ENCODE results near the gene KLHDC10.
"Not testable (repeated sequence)": the region's sequence is repeated elsewhere in the genome, so short reads cannot be mapped to it uniquely, and the experiment has no call there.

Gene KLHDC10

DNA sequence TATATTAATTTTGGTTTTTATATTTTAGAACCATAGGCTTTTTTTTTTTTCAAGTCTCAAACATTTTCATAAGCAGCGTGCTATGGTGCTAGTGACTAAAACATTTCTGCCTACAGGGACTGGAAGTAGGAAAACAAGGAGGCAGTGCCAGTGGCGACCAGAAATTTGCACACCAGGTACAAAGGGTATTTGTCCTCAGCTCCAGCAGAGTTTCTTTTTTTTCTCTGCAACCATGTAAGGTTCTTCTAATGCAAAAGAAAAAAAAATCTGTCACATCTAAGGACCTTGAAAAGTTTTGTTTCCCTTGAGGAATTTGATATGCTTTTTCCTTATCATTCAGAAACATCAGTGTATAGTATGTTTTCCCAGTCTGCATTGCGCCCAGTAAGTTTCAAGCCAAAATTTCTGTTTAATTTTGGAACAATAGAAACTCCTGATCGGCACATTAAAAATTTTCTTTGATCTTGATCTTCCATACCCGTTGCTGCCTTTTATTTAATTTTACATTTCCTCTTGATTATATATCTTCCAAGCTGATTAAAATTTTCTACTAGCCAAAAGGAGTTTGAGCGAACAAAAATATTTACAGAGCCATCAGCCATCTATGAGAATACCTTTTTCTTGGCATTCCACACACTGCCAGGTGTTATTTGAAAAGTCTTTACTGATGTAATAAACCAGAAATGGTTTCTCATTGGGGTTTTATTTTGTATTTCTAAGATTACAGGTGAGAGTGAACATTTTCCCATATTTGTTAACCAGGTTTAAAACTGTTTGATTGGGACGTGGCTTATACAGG lies 956 bp upstream of the KLHDC10 start:
- Histone ChIP-seq H3K79me2 (ENCODE audit: control insufficient read depth, insufficient read depth, low read length) (peaks cover 8% of the 10 kb centered on the region), H3K18ac (ENCODE audit: low read length) (peak overlapping the region; percentile 61), H3K4me2 (ENCODE audit: low read length) (peak overlapping the region; percentile 54)

GRCh38 chr7:130070861-130071622 lies 708 bp downstream of the KLHDC10 start:
- no peak overlapping the region for H2BK15ac ChIP-seq (replicated peaks; ENCODE audit: low read depth)
- no peak overlapping the region for H3K4ac ChIP-seq (ENCODE audit: low read depth, low read length)
- H3K36me3 ChIP-seq (ENCODE audit: control insufficient read depth, insufficient read depth, low read length), result no peaks in the 10 kb centered on the region
- peak overlapping the region; percentile 98 for H4K8ac ChIP-seq (ENCODE audit: low read depth, low read length)
- H3K56ac ChIP-seq (ENCODE audit: low read length), result peak overlapping the region; percentile 59
- H3K23ac ChIP-seq (ENCODE audit: low read length), result no peak overlapping the region
- H3K4me3 ChIP-seq (ENCODE audit: low read length), result peak overlapping the region; percentile 75
- H3K4me1 ChIP-seq (ENCODE audit: control insufficient read depth, low read depth, low read length), result no peaks in the 10 kb centered on the region
- H3K79me2 ChIP-seq (ENCODE audit: control insufficient read depth, insufficient read depth, low read length), result peaks cover 10% of the 10 kb centered on the region
- no peak overlapping the region for H3K27ac ChIP-seq (ENCODE audit: low read depth, low read length)
- no peak overlapping the region for H2AK5ac ChIP-seq (ENCODE audit: low read length)
- H3K27me3 ChIP-seq (ENCODE audit: insufficient read depth, low read length, poor library complexity), result no peaks in the 10 kb centered on the region
- no peak overlapping the region for H2BK120ac ChIP-seq (ENCODE audit: low read depth, low read length)
- H3K18ac ChIP-seq (ENCODE audit: low read length), result no peak overlapping the region
- H3K9ac ChIP-seq (ENCODE audit: low read length), result peak overlapping the region; percentile 53
- WGBS (ENCODE audit: extremely low coverage, insufficient coverage, low lambda C conversion rate), result no CpG with 5 or more reads among the region's 10 CpGs
- H3K4me2 ChIP-seq (ENCODE audit: low read length), result peak overlapping the region; percentile 63
- H2BK5ac ChIP-seq (ENCODE audit: low read length), result no peak overlapping the region
- H4K5ac ChIP-seq (ENCODE audit: low read length), result no peak overlapping the region
- DNase-seq, result peak; percentile 59
- H3K79me1 ChIP-seq (ENCODE audit: low read length), result peaks cover 5% of the 10 kb centered on the region

More for the DNA sequence above, 956 bp upstream of the KLHDC10 start:
- H3K4me3 ChIP-seq (ENCODE audit: low read length), result no peak overlapping the region
- H2AK5ac ChIP-seq (ENCODE audit: low read length), result no peak overlapping the region
- H3K9ac ChIP-seq (ENCODE audit: low read length), result peak overlapping the region; percentile 76
- no peaks in the 10 kb centered on the region for H3K4me1 ChIP-seq (ENCODE audit: control insufficient read depth, low read depth, low read length)
- no peaks in the 10 kb centered on the region for H3K36me3 ChIP-seq (ENCODE audit: control insufficient read depth, insufficient read depth, low read length)
- no peak overlapping the region for H4K5ac ChIP-seq (ENCODE audit: low read length)
- H2BK120ac ChIP-seq (ENCODE audit: low read depth, low read length), result no peak overlapping the region
- no peak overlapping the region for H2BK15ac ChIP-seq (replicated peaks; ENCODE audit: low read depth)
- DNase-seq, result no peak
- no peak overlapping the region for H3K23ac ChIP-seq (ENCODE audit: low read length)
- no peak overlapping the region for H2BK5ac ChIP-seq (ENCODE audit: low read length)
- H3K27ac ChIP-seq (ENCODE audit: low read depth, low read length), result no peak overlapping the region
- no CpG with 5 or more reads among the region's 7 CpGs for WGBS (ENCODE audit: extremely low coverage, insufficient coverage, low lambda C conversion rate)
- H3K56ac ChIP-seq (ENCODE audit: low read length), result peak overlapping the region; percentile 90
- H4K8ac ChIP-seq (ENCODE audit: low read depth, low read length), result no peak overlapping the region
- peaks cover 3% of the 10 kb centered on the region for H3K79me1 ChIP-seq (ENCODE audit: low read length)
- H3K4ac ChIP-seq (ENCODE audit: low read depth, low read length), result no peak overlapping the region
- H3K27me3 ChIP-seq (ENCODE audit: insufficient read depth, low read length, poor library complexity), result no peaks in the 10 kb centered on the region

GRCh38 chr7:130071701-130072622 lies 1.6 kb downstream of the KLHDC10 start:
- Histone ChIP-seq H3K18ac (ENCODE audit: low read length) (no peak overlapping the region), H3K4me3 (ENCODE audit: low read length) (no peak overlapping the region), H3K79me1 (ENCODE audit: low read length) (peaks cover 6% of the 10 kb centered on the region), H2BK5ac (ENCODE audit: low read length) (no peak overlapping the region), H3K4me2 (ENCODE audit: low read length) (no peak overlapping the region), H3K79me2 (ENCODE audit: control insufficient read depth, insufficient read depth, low read length) (peaks cover 11% of the 10 kb centered on the region), H2BK120ac (ENCODE audit: low read depth, low read length) (no peak overlapping the region), H3K9ac (ENCODE audit: low read length) (no peak overlapping the region), H2AK5ac (ENCODE audit: low read length) (no peak overlapping the region), H3K36me3 (ENCODE audit: control insufficient read depth, insufficient read depth, low read length) (no peaks in the 10 kb centered on the region), H3K27ac (ENCODE audit: low read depth, low read length) (no peak overlapping the region), H2BK15ac (replicated peaks; ENCODE audit: low read depth) (no peak overlapping the region), H3K23ac (ENCODE audit: low read length) (no peak overlapping the region), H4K5ac (ENCODE audit: low read length) (no peak overlapping the region), H4K8ac (ENCODE audit: low read depth, low read length) (no peak overlapping the region), H3K4me1 (ENCODE audit: control insufficient read depth, low read depth, low read length) (no peaks in the 10 kb centered on the region), H3K27me3 (ENCODE audit: insufficient read depth, low read length, poor library complexity) (no peaks in the 10 kb centered on the region), H3K4ac (ENCODE audit: low read depth, low read length) (no peak overlapping the region), H3K56ac (ENCODE audit: low read length) (no peak overlapping the region)
- peak; percentile 92 for DNase-seq
- 98% methylated on average over 2 of the region's 11 CpGs for WGBS (ENCODE audit: extremely low coverage, insufficient coverage, low lambda C conversion rate)

GRCh38 chr7:130079846-130080394 lies 9.6 kb downstream of the KLHDC10 start:
- Histone ChIP-seq H4K8ac (ENCODE audit: low read depth, low read length) (peak overlapping the region; percentile 13), H3K4me3 (ENCODE audit: low read length) (no peak overlapping the region), H2BK5ac (ENCODE audit: low read length) (no peak overlapping the region), H3K4me2 (ENCODE audit: low read length) (no peak overlapping the region), H3K9ac (ENCODE audit: low read length) (no peak overlapping the region), H2BK120ac (ENCODE audit: low read depth, low read length) (no peak overlapping the region), H4K5ac (ENCODE audit: low read length) (no peak overlapping the region), H3K27me3 (ENCODE audit: insufficient read depth, low read length, poor library complexity) (no peaks in the 10 kb centered on the region), H3K56ac (ENCODE audit: low read length) (no peak overlapping the region), H3K4ac (ENCODE audit: low read depth, low read length) (no peak overlapping the region), H2BK15ac (replicated peaks; ENCODE audit: low read depth) (no peak overlapping the region), H3K23ac (ENCODE audit: low read length) (no peak overlapping the region), H3K18ac (ENCODE audit: low read length) (no peak overlapping the region), H3K27ac (ENCODE audit: low read depth, low read length) (no peak overlapping the region), H3K4me1 (ENCODE audit: control insufficient read depth, low read depth, low read length) (no peaks in the 10 kb centered on the region), H3K79me1 (ENCODE audit: low read length) (peaks cover 3% of the 10 kb centered on the region), H2AK5ac (ENCODE audit: low read length) (no peak overlapping the region), H3K79me2 (ENCODE audit: control insufficient read depth, insufficient read depth, low read length) (peaks cover 3% of the 10 kb centered on the region), H3K36me3 (ENCODE audit: control insufficient read depth, insufficient read depth, low read length) (no peaks in the 10 kb centered on the region)
- no CpG with 5 or more reads among the region's 3 CpGs for WGBS (ENCODE audit: extremely low coverage, insufficient coverage, low lambda C conversion rate)
- no peak for DNase-seq

GRCh38 chr7:130083497-130083896 lies 13.2 kb downstream of the KLHDC10 start:
- not testable (repeated sequence) for H3K4me2 ChIP-seq (ENCODE audit: low read length); H3K9ac ChIP-seq (ENCODE audit: low read length); H2BK15ac ChIP-seq (replicated peaks; ENCODE audit: low read depth); H3K4me1 ChIP-seq (ENCODE audit: control insufficient read depth, low read depth, low read length); H3K27ac ChIP-seq (ENCODE audit: low read depth, low read length); H3K36me3 ChIP-seq (ENCODE audit: control insufficient read depth, insufficient read depth, low read length); H2BK5ac ChIP-seq (ENCODE audit: low read length); H3K79me2 ChIP-seq (ENCODE audit: control insufficient read depth, insufficient read depth, low read length); H3K56ac ChIP-seq (ENCODE audit: low read length); H3K4ac ChIP-seq (ENCODE audit: low read depth, low read length); H3K18ac ChIP-seq (ENCODE audit: low read length); H3K23ac ChIP-seq (ENCODE audit: low read length); DNase-seq; H4K5ac ChIP-seq (ENCODE audit: low read length); H2BK120ac ChIP-seq (ENCODE audit: low read depth, low read length); H3K79me1 ChIP-seq (ENCODE audit: low read length); H3K4me3 ChIP-seq (ENCODE audit: low read length); H3K27me3 ChIP-seq (ENCODE audit: insufficient read depth, low read length, poor library complexity); H4K8ac ChIP-seq (ENCODE audit: low read depth, low read length); H2AK5ac ChIP-seq (ENCODE audit: low read length)
- no CpG with 5 or more reads among the region's 4 CpGs for WGBS (ENCODE audit: extremely low coverage, insufficient coverage, low lambda C conversion rate)
